ENCODE data around the gene RNASEL.
A peak's percentile ranks its signal among the peaks of the same experiment; 100 is the strongest.

DNA sequence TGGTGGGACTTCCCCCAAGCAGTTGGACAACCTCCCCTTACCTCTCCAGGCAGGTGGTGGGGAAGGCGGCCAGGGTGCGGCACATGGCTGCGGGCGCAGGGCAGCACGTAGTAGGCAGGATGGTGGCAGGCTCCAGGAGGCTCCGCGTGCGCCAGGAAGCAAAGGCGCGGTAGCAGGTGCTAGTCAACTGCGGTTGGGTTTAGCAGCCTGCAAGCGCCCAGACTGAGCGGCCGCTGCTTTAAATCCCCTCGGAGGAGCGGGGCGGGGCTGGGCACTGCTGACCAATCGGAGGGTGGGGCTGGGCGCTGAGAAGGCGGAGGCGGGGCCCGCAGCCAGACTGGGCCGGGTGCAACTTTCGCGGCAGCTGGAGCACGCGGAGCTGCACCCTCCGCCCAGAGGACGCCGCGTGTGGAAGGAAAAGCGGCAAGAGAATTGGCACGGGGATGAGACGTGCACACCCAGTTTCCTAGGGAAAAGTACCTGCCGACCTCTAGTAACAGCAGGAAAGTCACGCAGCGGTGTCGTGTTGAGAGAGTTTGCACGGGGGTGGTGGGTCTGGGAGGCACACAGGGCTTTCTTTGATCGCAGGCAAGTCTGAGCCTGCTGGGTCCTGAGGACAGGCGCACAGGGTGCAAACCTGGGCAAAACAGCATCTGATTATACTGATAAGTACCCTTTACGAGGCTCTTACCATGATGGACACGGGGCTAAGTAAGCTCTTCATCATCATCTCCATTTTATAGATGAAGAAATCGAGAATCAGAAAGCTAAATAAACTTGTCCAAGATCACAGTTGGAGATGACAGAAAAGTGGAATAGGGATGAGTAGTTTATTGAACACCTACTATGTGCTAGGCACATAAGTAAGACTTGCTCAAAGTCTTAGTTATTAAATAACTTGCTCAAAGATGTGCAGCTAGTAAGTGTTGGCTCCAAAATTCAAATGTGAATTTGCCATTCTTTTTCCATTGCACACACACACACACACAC is 15.4 kb upstream of the RNASEL start, which contains the start of gene RGS16:
- peak; percentile 9 to 63 (median 54) for TF ChIP-seq POLR2A (IDR thresholded peaks at IDR 0.05)
- TF ChIP-seq, protein P1, sequence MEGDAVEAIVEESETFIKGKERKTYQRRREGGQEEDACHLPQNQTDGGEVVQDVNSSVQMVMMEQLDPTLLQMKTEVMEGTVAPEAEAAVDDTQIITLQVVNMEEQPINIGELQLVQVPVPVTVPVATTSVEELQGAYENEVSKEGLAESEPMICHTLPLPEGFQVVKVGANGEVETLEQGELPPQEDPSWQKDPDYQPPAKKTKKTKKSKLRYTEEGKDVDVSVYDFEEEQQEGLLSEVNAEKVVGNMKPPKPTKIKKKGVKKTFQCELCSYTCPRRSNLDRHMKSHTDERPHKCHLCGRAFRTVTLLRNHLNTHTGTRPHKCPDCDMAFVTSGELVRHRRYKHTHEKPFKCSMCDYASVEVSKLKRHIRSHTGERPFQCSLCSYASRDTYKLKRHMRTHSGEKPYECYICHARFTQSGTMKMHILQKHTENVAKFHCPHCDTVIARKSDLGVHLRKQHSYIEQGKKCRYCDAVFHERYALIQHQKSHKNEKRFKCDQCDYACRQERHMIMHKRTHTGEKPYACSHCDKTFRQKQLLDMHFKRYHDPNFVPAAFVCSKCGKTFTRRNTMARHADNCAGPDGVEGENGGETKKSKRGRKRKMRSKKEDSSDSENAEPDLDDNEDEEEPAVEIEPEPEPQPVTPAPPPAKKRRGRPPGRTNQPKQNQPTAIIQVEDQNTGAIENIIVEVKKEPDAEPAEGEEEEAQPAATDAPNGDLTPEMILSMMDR (IDR thresholded peaks at IDR 0.05 in 8 of 11, conservative IDR thresholded peaks at IDR 0.05 in 3 of 11) = peak in 1 of 11 experiments; percentile 30
- peak; percentile 92 to 98 (median 96) for TF ChIP-seq POLR2AphosphoS5 (IDR thresholded peaks at IDR 0.05)
